LHCN-M2 (cell line): Measurements from ENCODE around the gene TIRAP. TPM values are rescaled to one million over a fixed set of nuclear protein-coding genes. Genes with fewer than 3 reads are reported as not detected.
"Not testable (repeated sequence)": the region's sequence is repeated elsewhere in the genome, so short reads cannot be mapped to it uniquely, and the experiment has no call there.

Source experiments
- DNase-seq: peaks from one replicate; pipeline ENCODE4 v3.0.0-alpha.2; 2012; ENCODE audit warnings: low read depth
- total RNA-seq: library from RNA; depleted of rRNA; stranded (reverse); fragments of >200 nt; gene quantifications from 2 replicates; pipeline ENCODE4 v1.2.3, GENCODE V29; 2014

Gene TIRAP
- total RNA-seq, 1 experiment from 2014 or later, result 5.0 TPM

GRCh38 chr11:126284829-126285228 lies 1.9 kb downstream of the TIRAP start:
- peak; percentile 98 for DNase-seq

GRCh38 chr11:126288237-126288636 lies 5.3 kb downstream of the TIRAP start:
- no peak for DNase-seq

GRCh38 chr11:126290887-126291286 lies 8.0 kb downstream of the TIRAP start:
- no peak for DNase-seq

- DNase-seq, result no peak
Observed at GRCh38 chr11:126293726-126294125, 10.8 kb downstream of the TIRAP start.

GRCh38 chr11:126297004-126297403 lies 14.1 kb downstream of the TIRAP start:
- DNase-seq, result no peak

- DNase-seq, result peak; percentile 85
Observed at GRCh38 chr11:126303623-126304456, 20.9 kb downstream of the TIRAP start, which contains the start of gene DCPS. Gene DCPS (plus strand): TSS chr11:126304060. CDS start chr11:126304081, 21 bp downstream.

GRCh38 chr11:126304457-126305075 lies 21.7 kb downstream of the TIRAP start:
- no peak for DNase-seq

- DNase-seq, result no peak
Observed at GRCh38 chr11:126305699-126306098, 22.8 kb downstream of the TIRAP start.

- DNase-seq, result peak; percentile 63
Observed at GRCh38 chr11:126307706-126308105, 24.8 kb downstream of the TIRAP start.

GRCh38 chr11:126308271-126308671 lies 25.4 kb downstream of the TIRAP start:
- DNase-seq, result peak; percentile 89

- DNase-seq, result not testable (repeated sequence)
Observed at GRCh38 chr11:126308771-126309170, 25.9 kb downstream of the TIRAP start.

GRCh38 chr11:126310200-126310991 lies 27.5 kb downstream of the TIRAP start:
- DNase-seq, result peak; percentile 72

- DNase-seq, result peak; percentile 14
Observed at GRCh38 chr11:126310992-126311310, 28.1 kb downstream of the TIRAP start.

GRCh38 chr11:126311401-126312291 lies 28.8 kb downstream of the TIRAP start:
- no peak for DNase-seq

GRCh38 chr11:126312961-126313360 lies 30.1 kb downstream of the TIRAP start:
- no peak for DNase-seq

- no peak for DNase-seq
Observed at GRCh38 chr11:126313826-126314225, 30.9 kb downstream of the TIRAP start.

- no peak for DNase-seq
Observed at GRCh38 chr11:126317432-126317755, 34.5 kb downstream of the TIRAP start.

- peak; percentile 46 for DNase-seq
Observed at GRCh38 chr11:126317756-126318573, 35.1 kb downstream of the TIRAP start.

GRCh38 chr11:126318574-126319373 lies 35.9 kb downstream of the TIRAP start:
- peak; percentile 95 for DNase-seq

GRCh38 chr11:126319374-126319740 lies 36.5 kb downstream of the TIRAP start:
- DNase-seq, result peak; percentile 41
